HepG2 (cell line): ENCODE measurements around the gene CST3. TPM values are rescaled to one million over a fixed set of nuclear protein-coding genes. Genes with fewer than 3 reads are reported as not detected.

Experiments used
- ATAC-seq: fragments of 200-7000 bp; cut with Tn5 transposase; 3 replicates; pipeline ENCODE4 v1.9.1; 2020; ENCODE audit warnings: mild to moderate bottlenecking, moderate library complexity
- BruUV-seq: library from RNA; stranded (reverse); fragments of 400-500 nt; replicated peaks from 2 replicates; lab custom pipeline; 2021; lab: Mats Ljungman, UMichigan
- CTCF ChIA-PET: fragments of 300-600 bp; formaldehyde crosslinking; extraction: SDS; loops from one replicate; lab custom pipeline; 2021; ENCODE audit warnings: low total read pairs, inconsistent platforms, low intra/inter-chr PET ratio; lab: Yijun Ruan, JAX
- POLR2A ChIA-PET: fragments of 350-600 bp; sonication (Branson Sonifier 250); formaldehyde crosslinking; loops from one replicate; lab custom pipeline; 2020; ENCODE audit warnings: antibody characterized with exemption, inconsistent platforms; lab: Yijun Ruan, JAX
- DNase-seq: peaks from one replicate; pipeline ENCODE4 v3.0.0-alpha.2; 2015; ENCODE audit warnings: low spot score
- FAIRE-seq: peaks from 3 replicates; lab custom pipeline; 2011; peaks lifted over from hg19 to GRCh38; lab: Jason Lieb, UNC
- H2AFZ ChIP-seq: one replicate; pipeline ENCODE4 v1.6.1; 2011; ENCODE audit warnings: low read length, inconsistent platforms
- H3K27ac ChIP-seq: fragments of 300-600 bp; 3 replicates; pipeline ENCODE4 v1.8.0; 2011; ENCODE audit warnings: mixed run types, mild to moderate bottlenecking, mixed read lengths, low read length, inconsistent platforms; ENCODE audit not compliant: insufficient read depth; ENCODE audit errors: extremely low read length
- H3K27me3 ChIP-seq, 2 experiments: fragments of 200-600 bp in 1 of 2; 2 replicates in 1 of 2; 3 replicates in 1 of 2; pipeline versions ENCODE4 v1.6.0 to v1.8.0; 2011; ENCODE audit warnings: low read length in 2 of 2, mild to moderate bottlenecking in 2 of 2, moderate library complexity in 2 of 2, inconsistent platforms in 1 of 2; ENCODE audit not compliant: insufficient read depth in 2 of 2, control insufficient read depth in 1 of 2
- H3K36me3 ChIP-seq, 2 experiments: fragments of 200-600 bp in 1 of 2; replicated peaks in 1 of 2; 2 replicates in 1 of 2; 3 replicates in 1 of 2; pipeline versions ENCODE4 v1.5.1 to v1.8.0; 2011; ENCODE audit warnings: low read length in 2 of 2, inconsistent platforms in 1 of 2; ENCODE audit not compliant: insufficient read depth in 2 of 2, control insufficient read depth in 1 of 2
- H3K4me1 ChIP-seq: 2 replicates; pipeline ENCODE4 v1.5.1; 2012; ENCODE audit warnings: low read length, inconsistent platforms; ENCODE audit not compliant: insufficient read depth
- H3K4me2 ChIP-seq: 2 replicates; pipeline ENCODE4 v1.6.0; 2011; ENCODE audit warnings: low read depth, low read length, inconsistent platforms
- H3K4me3 ChIP-seq, 3 experiments: fragments of 200-600 bp in 1 of 3; sonication (generic), shearing (Covaris generic) in 1 of 3; replicated peaks in 1 of 3; 2 replicates each; pipeline ENCODE4 v1.5.1; 2011 to 2016; ENCODE audit warnings: low read length in 3 of 3, inconsistent platforms in 2 of 3, low read depth in 2 of 3, mild to moderate bottlenecking in 2 of 3, control low read depth in 1 of 3, mixed read lengths in 1 of 3; ENCODE audit not compliant: insufficient read depth in 1 of 3
- H3K79me2 ChIP-seq: one replicate; pipeline ENCODE4 v1.6.1; 2011; ENCODE audit warnings: low read length, inconsistent platforms; ENCODE audit not compliant: insufficient read depth
- H3K9ac ChIP-seq: 2 replicates; pipeline ENCODE4 v1.6.0; 2011; ENCODE audit warnings: mild to moderate bottlenecking, low read depth, low read length, inconsistent platforms; ENCODE audit not compliant: insufficient read depth
- H3K9me3 ChIP-seq: 2 replicates; pipeline ENCODE4 v1.5.1; 2012; ENCODE audit warnings: mild to moderate bottlenecking, low read length
- H4K20me1 ChIP-seq: 2 replicates; pipeline ENCODE4 v1.6.0; 2011; ENCODE audit warnings: inconsistent platforms, mild to moderate bottlenecking, low read length, moderate library complexity; ENCODE audit not compliant: insufficient read depth
- CENPT ChIP-seq: sonication (generic); formaldehyde crosslinking; IDR thresholded peaks from 2 replicates; pipeline ENCODE4 v1.8.0; 2022; ENCODE audit warnings: low read depth, mild to moderate bottlenecking, moderate library complexity, missing genetic modification reagents
- GATAD2A ChIP-seq: IDR thresholded peaks from 2 replicates; pipeline ENCODE4 v1.6.1; 2016
- MAX ChIP-seq: IDR thresholded peaks from 2 replicates; pipeline ENCODE4 v1.6.1; 2012; ENCODE audit warnings: inconsistent platforms
- NFYC ChIP-seq: IDR thresholded peaks from 2 replicates; pipeline ENCODE4 v1.6.1; 2016; ENCODE audit warnings: missing genetic modification reagents, missing compliant biosample characterization
- SMARCE1 ChIP-seq: fragments of 450-650 bp; IDR thresholded peaks from 2 replicates; pipeline ENCODE4 v1.6.1; 2017; ENCODE audit warnings: borderline replicate concordance
- SP2 ChIP-seq: sonication (generic); formaldehyde crosslinking; IDR thresholded peaks from 2 replicates; pipeline ENCODE4 v1.5.1; 2020; ENCODE audit warnings: mild to moderate bottlenecking, missing genetic modification reagents
- TCF7L2 ChIP-seq: IDR thresholded peaks from 2 replicates; pipeline ENCODE4 v1.6.1; 2011; ENCODE audit warnings: mild to moderate bottlenecking, low read depth, low read length, moderate library complexity
- TEF ChIP-seq: sonication (generic); formaldehyde crosslinking; IDR thresholded peaks from 2 replicates; pipeline ENCODE4 v1.5.0; 2020; ENCODE audit warnings: missing genetic modification reagents
- ZBTB21 ChIP-seq: sonication (generic); formaldehyde crosslinking; IDR thresholded peaks from 2 replicates; pipeline ENCODE4 v1.4.0; 2020; ENCODE audit warnings: missing genetic modification reagents
- ZBTB38 ChIP-seq: sonication (generic); formaldehyde crosslinking; IDR thresholded peaks from 2 replicates; pipeline ENCODE4 v1.5.1; 2020; ENCODE audit warnings: mild to moderate bottlenecking, missing genetic modification reagents
- ZBTB43 ChIP-seq: sonication (generic); formaldehyde crosslinking; conservative IDR thresholded peaks from 2 replicates; pipeline ENCODE4 v1.4.0; 2020; ENCODE audit warnings: missing genetic modification reagents
- ZFP1 ChIP-seq: IDR thresholded peaks from 2 replicates; pipeline ENCODE4 v1.6.1; 2016
- ZNF546 ChIP-seq: sonication (generic); formaldehyde crosslinking; conservative IDR thresholded peaks from 2 replicates; pipeline ENCODE4 v1.8.1; 2023; ENCODE audit warnings: mild to moderate bottlenecking, missing genetic modification reagents
- ZNF841 ChIP-seq: sonication (generic); formaldehyde crosslinking; IDR thresholded peaks from 2 replicates; pipeline ENCODE4 v1.8.1; 2023; ENCODE audit warnings: missing genetic modification reagents, borderline replicate concordance
- WGBS: methylation state at CpG from one replicate; pipeline ENCODE4 v1.1.6; 2017; ENCODE audit warnings: low lambda C conversion rate; 5-methylcytosine and 5-hydroxymethylcytosine counted together
- in situ Hi-C: cut with HindIII; loops from 2 replicates; pipeline ENCODE4 v1.10.0; 2017; ENCODE audit warnings: low pct_unique_long_range_greater_than_20kb; ENCODE audit not compliant: extremely low pct_ligation_motif_present
- intact Hi-C: fragments of 100-400 bp; cut with micrococcal nuclease; formaldehyde crosslinking; loops from one replicate; pipeline ENCODE4 v1.10.0; 2022; ENCODE audit not compliant: unreplicated experiment
- polyA plus RNA-seq, 8 experiments: library from polyadenylated mRNA; depleted of rRNA in 3 of 8; stranded (reverse) in 7 of 8; unstranded in 1 of 8; fragments of >200 nt; fragmentation: Illumina TruSeq in 4 of 8; extraction: Trizol in 4 of 8; gene quantifications; 2 replicates each; pipeline versions ENCODE4 v1.2.1 to v1.2.3, GENCODE V29; 2011 to 2016; ENCODE audit warnings: low read depth in 4 of 8, missing spikeins in 1 of 8, mixed read lengths in 1 of 8; ENCODE audit not compliant: insufficient read depth in 1 of 8
- total RNA-seq, 5 experiments: library from RNA; depleted of rRNA; stranded (reverse); fragments of >200 nt; fragmentation: Illumina TruSeq; extraction: Trizol; gene quantifications; 2 replicates each; pipeline ENCODE4 v1.2.3, GENCODE V29; 2016; ENCODE audit warnings: low read depth in 1 of 5
- TF ChIP-seq, protein P1 (sequence below): sonication (generic); formaldehyde crosslinking; IDR thresholded peaks from 2 replicates; pipeline ENCODE4 v1.5.0; 2020; ENCODE audit warnings: mild to moderate bottlenecking, missing genetic modification reagents, borderline replicate concordance

Gene CST3
- total and polyA plus RNA-seq, 2 of the 13 experiments (the other 11 are each of a cell fraction or from before 2014, with no cell fraction given) = 690 to 1,005 TPM

GRCh38 chr20:23649242-23649641, 11.5 kb upstream of the CST3 start (continued):
- TF ChIP-seq, protein P1, sequence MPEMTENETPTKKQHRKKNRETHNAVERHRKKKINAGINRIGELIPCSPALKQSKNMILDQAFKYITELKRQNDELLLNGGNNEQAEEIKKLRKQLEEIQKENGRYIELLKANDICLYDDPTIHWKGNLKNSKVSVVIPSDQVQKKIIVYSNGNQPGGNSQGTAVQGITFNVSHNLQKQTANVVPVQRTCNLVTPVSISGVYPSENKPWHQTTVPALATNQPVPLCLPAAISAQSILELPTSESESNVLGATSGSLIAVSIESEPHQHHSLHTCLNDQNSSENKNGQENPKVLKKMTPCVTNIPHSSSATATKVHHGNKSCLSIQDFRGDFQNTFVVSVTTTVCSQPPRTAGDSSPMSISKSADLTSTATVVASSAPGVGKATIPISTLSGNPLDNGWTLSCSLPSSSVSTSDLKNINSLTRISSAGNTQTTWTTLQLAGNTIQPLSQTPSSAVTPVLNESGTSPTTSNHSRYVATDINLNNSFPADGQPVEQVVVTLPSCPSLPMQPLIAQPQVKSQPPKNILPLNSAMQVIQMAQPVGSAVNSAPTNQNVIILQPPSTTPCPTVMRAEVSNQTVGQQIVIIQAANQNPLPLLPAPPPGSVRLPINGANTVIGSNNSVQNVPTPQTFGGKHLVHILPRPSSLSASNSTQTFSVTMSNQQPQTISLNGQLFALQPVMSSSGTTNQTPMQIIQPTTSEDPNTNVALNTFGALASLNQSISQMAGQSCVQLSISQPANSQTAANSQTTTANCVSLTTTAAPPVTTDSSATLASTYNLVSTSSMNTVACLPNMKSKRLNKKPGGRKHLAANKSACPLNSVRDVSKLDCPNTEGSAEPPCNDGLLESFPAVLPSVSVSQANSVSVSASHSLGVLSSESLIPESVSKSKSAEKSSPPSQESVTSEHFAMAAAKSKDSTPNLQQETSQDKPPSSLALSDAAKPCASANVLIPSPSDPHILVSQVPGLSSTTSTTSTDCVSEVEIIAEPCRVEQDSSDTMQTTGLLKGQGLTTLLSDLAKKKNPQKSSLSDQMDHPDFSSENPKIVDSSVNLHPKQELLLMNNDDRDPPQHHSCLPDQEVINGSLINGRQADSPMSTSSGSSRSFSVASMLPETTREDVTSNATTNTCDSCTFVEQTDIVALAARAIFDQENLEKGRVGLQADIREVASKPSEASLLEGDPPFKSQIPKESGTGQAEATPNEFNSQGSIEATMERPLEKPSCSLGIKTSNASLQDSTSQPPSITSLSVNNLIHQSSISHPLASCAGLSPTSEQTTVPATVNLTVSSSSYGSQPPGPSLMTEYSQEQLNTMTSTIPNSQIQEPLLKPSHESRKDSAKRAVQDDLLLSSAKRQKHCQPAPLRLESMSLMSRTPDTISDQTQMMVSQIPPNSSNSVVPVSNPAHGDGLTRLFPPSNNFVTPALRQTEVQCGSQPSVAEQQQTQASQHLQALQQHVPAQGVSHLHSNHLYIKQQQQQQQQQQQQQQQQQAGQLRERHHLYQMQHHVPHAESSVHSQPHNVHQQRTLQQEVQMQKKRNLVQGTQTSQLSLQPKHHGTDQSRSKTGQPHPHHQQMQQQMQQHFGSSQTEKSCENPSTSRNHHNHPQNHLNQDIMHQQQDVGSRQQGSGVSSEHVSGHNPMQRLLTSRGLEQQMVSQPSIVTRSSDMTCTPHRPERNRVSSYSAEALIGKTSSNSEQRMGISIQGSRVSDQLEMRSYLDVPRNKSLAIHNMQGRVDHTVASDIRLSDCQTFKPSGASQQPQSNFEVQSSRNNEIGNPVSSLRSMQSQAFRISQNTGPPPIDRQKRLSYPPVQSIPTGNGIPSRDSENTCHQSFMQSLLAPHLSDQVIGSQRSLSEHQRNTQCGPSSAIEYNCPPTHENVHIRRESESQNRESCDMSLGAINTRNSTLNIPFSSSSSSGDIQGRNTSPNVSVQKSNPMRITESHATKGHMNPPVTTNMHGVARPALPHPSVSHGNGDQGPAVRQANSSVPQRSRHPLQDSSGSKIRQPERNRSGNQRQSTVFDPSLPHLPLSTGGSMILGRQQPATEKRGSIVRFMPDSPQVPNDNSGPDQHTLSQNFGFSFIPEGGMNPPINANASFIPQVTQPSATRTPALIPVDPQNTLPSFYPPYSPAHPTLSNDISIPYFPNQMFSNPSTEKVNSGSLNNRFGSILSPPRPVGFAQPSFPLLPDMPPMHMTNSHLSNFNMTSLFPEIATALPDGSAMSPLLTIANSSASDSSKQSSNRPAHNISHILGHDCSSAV (CRISPR knock-in tag) = no peak
- TF ChIP-seq NFYC (CRISPR knock-in tag) = no peak
- no peak for TF ChIP-seq ZNF841
- TF ChIP-seq, all 625 proteins: peak for 3

DNA sequence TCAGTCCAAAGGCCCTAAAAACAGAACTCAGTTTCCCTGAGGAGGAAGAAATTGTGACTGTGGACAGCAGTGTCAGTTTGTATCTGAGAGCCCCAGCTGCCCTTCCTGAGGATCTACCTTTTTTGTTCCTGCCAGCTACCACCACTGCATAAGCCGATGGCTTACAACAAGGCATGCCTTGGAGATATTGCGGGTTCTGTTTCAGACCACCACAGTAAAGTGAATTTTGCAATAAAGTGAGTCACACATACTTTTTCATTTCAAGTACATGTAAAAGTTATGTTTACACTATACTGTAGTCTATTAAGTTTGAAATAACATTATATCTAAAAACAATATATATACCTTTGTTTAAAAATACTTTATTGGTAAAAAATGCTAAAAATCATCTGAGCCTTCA, 9.6 kb upstream of the CST3 start:
- 92% methylated on average over 2 of the region's 2 CpGs for whole genome bisulfite sequencing
- Histone ChIP-seq H3K79me2 (no peaks in the 10 kb centered on the region), H3K9me3 (no peaks in the 10 kb centered on the region), H2AFZ (no peak overlapping the region), H3K27ac (no peak overlapping the region), H3K27me3 (no peaks in the 10 kb centered on the region), H3K36me3 (no peaks in the 10 kb centered on the region), H3K9ac (no peak overlapping the region), H3K4me2 (no peak overlapping the region), H3K4me3 (no peak overlapping the region), H4K20me1 (no peaks in the 10 kb centered on the region), H3K4me1 (peaks cover 35% of the 10 kb centered on the region)
- ATAC-seq = no peak
- POLR2A ChIA-PET = interaction anchor here (1.2 to 3.4 kb wide), 2 partner anchors 13 to 14 kb away, joined by 3 to 71 read pairs; no protein-coding TSS in a partner anchor
- BruUV-seq = no TSS peak
- in situ Hi-C loops (no loop called here), intact Hi-C loops (no loop called here)
- CTCF ChIA-PET = no interaction called here
- DNase-seq = no peak
- no peak for FAIRE-seq
- TF ChIP-seq TEF = no peak
- TF ChIP-seq ZBTB43 (CRISPR knock-in tag) = no peak
- TF ChIP-seq ZBTB38 (CRISPR knock-in tag) = no peak
- TF ChIP-seq ZFP1 = no peak
- TF ChIP-seq MAX = no peak
- TF ChIP-seq ZNF546 (CRISPR knock-in tag) = no peak
- TF ChIP-seq ZBTB21 (CRISPR knock-in tag) = no peak
- TF ChIP-seq TCF7L2 = no peak
- no peak for TF ChIP-seq SMARCE1
- TF ChIP-seq SP2 = no peak
- TF ChIP-seq CENPT (CRISPR knock-in tag) = no peak
- TF ChIP-seq GATAD2A (CRISPR knock-in tag) = no peak
